Measurements from ENCODE around the gene PYROXD2.
"Not testable (repeated sequence)": the region's sequence is repeated elsewhere in the genome, so short reads cannot be mapped to it uniquely, and the experiment has no call there.

PYROXD2 gene

GRCh38 chr10:98364432-98365102 lies 50.4 kb downstream of the PYROXD2 start:
- no peak for DNase-seq

GRCh38 chr10:98363220-98363619 lies 51.8 kb downstream of the PYROXD2 start:
- DNase-seq = no peak

- DNase-seq = no peak
Measured at GRCh38 chr10:98361131-98362025, 53.6 kb downstream of the PYROXD2 start.

- no peak for DNase-seq
Measured at GRCh38 chr10:98357194-98357822, 57.7 kb downstream of the PYROXD2 start.

- no peak for DNase-seq
Measured at GRCh38 chr10:98354491-98354890, 60.5 kb downstream of the PYROXD2 start.

GRCh38 chr10:98353170-98353569 lies 61.8 kb downstream of the PYROXD2 start:
- no peak for DNase-seq

- no peak for DNase-seq
Measured at GRCh38 chr10:98351831-98352402, 63.1 kb downstream of the PYROXD2 start.

GRCh38 chr10:98349508-98349922 lies 65.5 kb downstream of the PYROXD2 start:
- DNase-seq = no peak

- DNase-seq = no peak
Measured at GRCh38 chr10:98346847-98347246, 68.1 kb downstream of the PYROXD2 start.

GRCh38 chr10:98344589-98345038 lies 70.4 kb downstream of the PYROXD2 start:
- DNase-seq = no peak

GRCh38 chr10:98341701-98342100 lies 73.3 kb downstream of the PYROXD2 start:
- not testable (repeated sequence) for DNase-seq

- no peak for DNase-seq
Measured at GRCh38 chr10:98340940-98341310, 74.1 kb downstream of the PYROXD2 start.

- DNase-seq = no peak
Measured at GRCh38 chr10:98340261-98340939, 74.6 kb downstream of the PYROXD2 start.

- DNase-seq = no peak
Measured at GRCh38 chr10:98339799-98340198, 75.2 kb downstream of the PYROXD2 start.

GRCh38 chr10:98338896-98339295 lies 76.1 kb downstream of the PYROXD2 start:
- DNase-seq = no peak

GRCh38 chr10:98338318-98338717 lies 76.7 kb downstream of the PYROXD2 start:
- DNase-seq = no peak

- no peak for DNase-seq
Measured at GRCh38 chr10:98337484-98337883, 77.5 kb downstream of the PYROXD2 start.
